Measurements from ENCODE around the gene ORMDL2.
"Not testable (repeated sequence)": the region's sequence is repeated elsewhere in the genome, so short reads cannot be mapped to it uniquely, and the experiment has no call there.

The ORMDL2 gene

DNA sequence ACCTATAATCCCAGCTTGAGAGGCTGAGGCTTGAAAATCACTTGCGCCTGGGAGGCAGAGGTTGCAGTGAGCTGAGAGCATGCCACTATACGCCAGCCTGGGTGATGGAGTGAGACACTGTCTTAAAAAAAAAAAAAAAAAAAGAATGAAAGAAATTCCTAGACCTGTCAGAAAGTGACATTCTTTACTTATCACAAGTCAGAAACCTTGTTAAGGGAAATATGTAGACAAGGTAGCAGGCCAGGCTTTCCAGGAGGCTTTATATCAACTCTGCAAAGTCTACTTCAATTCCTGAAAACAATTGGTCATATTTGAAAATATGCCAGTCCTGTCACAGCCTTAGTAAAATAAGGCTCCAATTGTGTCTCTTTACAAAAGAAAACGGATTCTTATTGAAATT, 44.0 kb downstream of the ORMDL2 start:
- DNase-seq = no peak

- no peak for DNase-seq
These were observed 44.4 kb downstream of the ORMDL2 start for GRCh38 chr12:55862286-55862685.

DNA sequence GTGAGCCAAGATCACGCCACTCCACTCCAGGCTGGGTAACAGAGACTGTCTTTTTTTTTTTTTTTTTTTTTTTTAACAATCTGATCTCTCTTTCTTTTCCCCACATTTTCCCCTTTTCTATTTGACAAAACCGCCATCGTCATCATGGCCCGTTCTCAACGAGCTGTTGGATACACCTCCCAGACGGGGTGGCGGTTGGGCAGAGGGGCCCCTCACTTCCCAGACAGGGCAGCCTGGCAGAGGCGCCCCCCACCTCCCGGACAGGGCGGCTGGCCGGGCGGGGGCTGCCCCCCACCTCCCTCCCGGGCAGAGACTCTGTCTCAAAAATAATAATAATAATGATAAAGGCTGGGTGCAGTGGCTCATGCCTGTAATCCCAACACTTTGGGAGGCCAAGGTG, 45.1 kb downstream of the ORMDL2 start:
- not testable (repeated sequence) for DNase-seq

- DNase-seq = no peak
These were observed 47.5 kb downstream of the ORMDL2 start for GRCh38 chr12:55865327-55865726.

GRCh38 chr12:55866454-55867004, 48.7 kb downstream of the ORMDL2 start:
- not testable (repeated sequence) for DNase-seq

All from activated T-cell treated with anti-CD3 and anti-CD28 coated beads, Interleukin-2, amount 50 U/mL, for 1 hour (primary cell).